ENCODE measurements around the gene RERE.

RERE gene

DNA sequence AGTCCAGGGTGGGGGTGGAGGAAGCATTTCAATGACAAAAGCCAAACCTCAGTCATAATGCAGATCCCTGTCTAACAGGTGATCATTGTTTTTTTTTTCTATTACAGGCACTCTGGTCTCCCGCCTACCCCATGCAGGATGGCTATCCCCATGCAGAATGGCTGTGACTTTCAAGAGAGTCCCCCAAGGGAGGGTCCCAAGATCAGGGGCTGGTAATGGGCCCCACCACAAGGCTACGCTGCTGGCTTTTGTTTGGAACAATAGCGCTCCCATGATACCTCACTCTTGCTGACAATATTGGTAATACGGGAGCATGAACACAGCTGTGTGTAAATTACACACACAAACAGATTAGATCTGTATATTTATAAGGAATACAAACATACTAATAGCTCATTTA, 380.1 kb downstream of the RERE start:
- Histone ChIP-seq H3K4me3 (ENCODE audit: low read depth, low read length) (no peak overlapping the region), H3K9me3 (no peaks in the 10 kb centered on the region), H3K4me1 (peaks cover 5% of the 10 kb centered on the region; the same call in 1 of the 2 replicates), H3K27me3 (no peaks in the 10 kb centered on the region), H3K36me3 (no peaks in the 10 kb centered on the region)
- TF ChIP-seq, protein P1, sequence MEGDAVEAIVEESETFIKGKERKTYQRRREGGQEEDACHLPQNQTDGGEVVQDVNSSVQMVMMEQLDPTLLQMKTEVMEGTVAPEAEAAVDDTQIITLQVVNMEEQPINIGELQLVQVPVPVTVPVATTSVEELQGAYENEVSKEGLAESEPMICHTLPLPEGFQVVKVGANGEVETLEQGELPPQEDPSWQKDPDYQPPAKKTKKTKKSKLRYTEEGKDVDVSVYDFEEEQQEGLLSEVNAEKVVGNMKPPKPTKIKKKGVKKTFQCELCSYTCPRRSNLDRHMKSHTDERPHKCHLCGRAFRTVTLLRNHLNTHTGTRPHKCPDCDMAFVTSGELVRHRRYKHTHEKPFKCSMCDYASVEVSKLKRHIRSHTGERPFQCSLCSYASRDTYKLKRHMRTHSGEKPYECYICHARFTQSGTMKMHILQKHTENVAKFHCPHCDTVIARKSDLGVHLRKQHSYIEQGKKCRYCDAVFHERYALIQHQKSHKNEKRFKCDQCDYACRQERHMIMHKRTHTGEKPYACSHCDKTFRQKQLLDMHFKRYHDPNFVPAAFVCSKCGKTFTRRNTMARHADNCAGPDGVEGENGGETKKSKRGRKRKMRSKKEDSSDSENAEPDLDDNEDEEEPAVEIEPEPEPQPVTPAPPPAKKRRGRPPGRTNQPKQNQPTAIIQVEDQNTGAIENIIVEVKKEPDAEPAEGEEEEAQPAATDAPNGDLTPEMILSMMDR (IDR thresholded peaks at IDR 0.05; ENCODE audit: low read depth, low read length): no peak
- DNase-seq: no peak

DNA sequence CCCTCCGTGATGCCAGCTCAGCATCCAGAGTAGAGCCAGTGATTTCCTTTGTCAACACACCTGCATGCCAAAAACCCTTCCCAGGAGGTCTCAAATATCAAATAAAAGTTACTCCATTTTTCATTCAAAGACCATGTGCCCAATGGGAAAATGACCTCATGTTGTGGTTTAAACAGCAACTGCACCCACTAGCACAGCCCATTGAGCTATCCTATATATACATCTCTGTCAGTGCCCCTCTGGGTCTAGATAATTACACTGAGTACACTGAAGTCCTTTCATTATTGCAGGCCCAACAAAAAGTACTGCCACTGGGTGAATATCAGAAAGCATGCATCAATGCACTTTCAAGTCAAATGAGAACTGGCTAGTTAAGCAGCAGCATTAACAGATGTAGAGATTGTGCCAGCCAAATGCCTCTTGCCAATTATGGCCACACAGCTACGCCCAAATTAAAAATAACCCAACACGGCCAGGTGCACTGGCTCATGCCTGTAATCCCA, 381.8 kb downstream of the RERE start:
- Histone ChIP-seq H3K4me3 (ENCODE audit: low read depth, low read length) (no peak overlapping the region), H3K4me1 (peaks cover 5% of the 10 kb centered on the region; the same call in 1 of the 2 replicates), H3K9me3 (no peaks in the 10 kb centered on the region), H3K27me3 (no peaks in the 10 kb centered on the region), H3K36me3 (no peaks in the 10 kb centered on the region)
- TF ChIP-seq, protein P1 (IDR thresholded peaks at IDR 0.05; ENCODE audit: low read depth, low read length): no peak
- no peak for DNase-seq

DNA sequence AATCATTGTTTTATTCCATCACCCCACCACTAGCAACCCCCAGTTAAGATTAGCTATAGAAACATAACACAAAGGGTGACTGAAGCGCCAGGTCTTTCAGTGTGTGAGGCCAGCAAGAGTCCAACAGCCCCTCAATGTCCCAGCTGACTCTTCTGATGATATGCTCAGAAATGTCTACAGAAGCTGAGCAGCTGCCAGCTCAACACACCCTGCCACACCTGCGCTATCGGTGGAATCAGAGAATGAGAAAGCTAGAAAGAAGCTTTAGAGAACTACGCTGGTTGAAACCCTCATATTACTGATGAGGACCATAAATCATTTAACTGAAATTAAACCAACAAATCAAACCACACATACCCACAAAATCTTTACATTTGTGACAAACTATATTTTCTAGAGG, 383.3 kb downstream of the RERE start:
- Histone ChIP-seq H3K27me3 (no peaks in the 10 kb centered on the region), H3K36me3 (no peaks in the 10 kb centered on the region), H3K9me3 (no peaks in the 10 kb centered on the region), H3K4me3 (ENCODE audit: low read depth, low read length) (no peak overlapping the region), H3K4me1 (0 out of 2 replicates have a peak, but pooled peaks cover under 1% of the 10 kb centered on the region)
- DNase-seq: no peak
- TF ChIP-seq, protein P1 (IDR thresholded peaks at IDR 0.05; ENCODE audit: low read depth, low read length): no peak

DNA sequence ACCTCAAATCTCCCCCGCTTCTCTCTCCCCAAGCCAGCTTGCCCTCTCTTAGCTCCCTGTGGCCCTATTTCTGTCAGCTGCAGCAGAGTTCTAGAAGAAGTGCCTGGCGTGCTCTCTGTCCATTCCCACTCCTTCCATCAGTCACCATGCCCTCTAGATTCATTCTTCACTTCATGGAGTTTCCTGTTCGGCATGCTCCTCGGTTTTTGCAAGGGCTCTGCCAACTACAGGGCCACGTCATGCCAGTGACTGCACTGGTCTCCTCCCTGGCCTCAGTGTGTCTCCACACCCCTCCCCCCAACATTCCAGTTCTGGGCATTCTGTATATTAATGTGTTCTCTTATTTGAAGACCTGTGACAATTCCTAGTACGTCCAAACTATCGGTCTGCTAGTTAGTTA, 385.7 kb downstream of the RERE start:
- Histone ChIP-seq H3K4me1 (no peaks in the 10 kb centered on the region), H3K9me3 (no peaks in the 10 kb centered on the region), H3K27me3 (no peaks in the 10 kb centered on the region), H3K36me3 (no peaks in the 10 kb centered on the region), H3K4me3 (ENCODE audit: low read depth, low read length) (no peak overlapping the region)
- TF ChIP-seq, protein P1 (IDR thresholded peaks at IDR 0.05; ENCODE audit: low read depth, low read length): no peak
- DNase-seq: no peak

DNA sequence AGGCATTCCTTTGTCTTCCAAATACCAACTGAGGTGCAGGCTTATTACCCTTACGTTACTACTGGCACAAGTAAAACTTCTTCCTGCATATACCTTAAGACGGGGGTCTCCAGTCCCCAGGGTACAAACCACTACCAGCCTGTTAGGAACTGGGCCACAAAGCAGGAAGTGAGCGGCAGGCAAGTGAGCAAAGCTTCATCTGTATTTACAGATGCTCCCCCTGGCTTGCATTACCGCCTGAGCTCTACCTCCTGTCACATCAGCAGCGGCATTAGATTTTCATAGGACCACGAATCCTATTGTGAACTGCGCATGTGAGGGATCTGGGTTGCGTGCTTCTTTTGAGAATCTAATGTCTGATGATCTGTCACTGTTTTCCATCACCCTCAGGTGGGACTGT, 386.4 kb downstream of the RERE start:
- H3K27me3 ChIP-seq: no peaks in the 10 kb centered on the region
- H3K9me3 ChIP-seq: no peaks in the 10 kb centered on the region
- no peaks in the 10 kb centered on the region for H3K36me3 ChIP-seq
- no peak for DNase-seq
- H3K4me3 ChIP-seq (ENCODE audit: low read depth, low read length): no peak overlapping the region
- TF ChIP-seq, protein P1 (IDR thresholded peaks at IDR 0.05; ENCODE audit: low read depth, low read length): 0 out of 2 replicates have a peak, but pooled peaks have one; percentile 5
- no peaks in the 10 kb centered on the region for H3K4me1 ChIP-seq

DNA sequence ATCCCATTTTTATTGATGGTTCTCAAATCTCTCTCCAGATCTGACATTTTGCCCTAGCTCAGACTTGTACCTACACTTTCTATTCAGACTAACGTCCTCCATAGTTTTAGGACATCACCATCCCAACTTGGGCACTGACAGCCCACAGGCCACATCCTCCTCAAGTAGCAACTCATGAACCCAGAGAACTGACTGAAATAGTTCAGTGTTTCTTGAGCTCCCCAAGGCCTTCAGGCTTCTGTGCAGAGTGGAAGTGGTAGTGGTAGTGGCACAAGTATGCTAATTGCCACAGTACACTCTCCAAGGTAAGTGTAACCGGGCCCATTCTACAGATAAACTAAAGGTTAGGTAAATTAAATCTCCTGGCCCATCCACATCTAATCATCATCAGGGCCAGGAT, 387.0 kb downstream of the RERE start:
- DNase-seq: no peak
- TF ChIP-seq, protein P1 (IDR thresholded peaks at IDR 0.05; ENCODE audit: low read depth, low read length): no peak
- Histone ChIP-seq H3K9me3 (no peaks in the 10 kb centered on the region), H3K27me3 (no peaks in the 10 kb centered on the region), H3K36me3 (no peaks in the 10 kb centered on the region), H3K4me1 (no peaks in the 10 kb centered on the region), H3K4me3 (ENCODE audit: low read depth, low read length) (no peak overlapping the region)
